Hematopoietic multipotent progenitor cell treated with erythropoietin and hydrocortisone succinate and interleukin-3 and kit ligand, for 17 days (in vitro differentiated cells): ENCODE data around the gene CACNA1S.

ENCODE experiments used
- DNase-seq: peaks from one replicate; pipeline ENCODE4 v3.0.0-alpha.2; 2015; ENCODE audit warnings: low spot score

CACNA1S gene

GRCh38 chr1:201032408-201032807, 79.8 kb downstream of the CACNA1S start:
- DNase-seq: no peak

DNA sequence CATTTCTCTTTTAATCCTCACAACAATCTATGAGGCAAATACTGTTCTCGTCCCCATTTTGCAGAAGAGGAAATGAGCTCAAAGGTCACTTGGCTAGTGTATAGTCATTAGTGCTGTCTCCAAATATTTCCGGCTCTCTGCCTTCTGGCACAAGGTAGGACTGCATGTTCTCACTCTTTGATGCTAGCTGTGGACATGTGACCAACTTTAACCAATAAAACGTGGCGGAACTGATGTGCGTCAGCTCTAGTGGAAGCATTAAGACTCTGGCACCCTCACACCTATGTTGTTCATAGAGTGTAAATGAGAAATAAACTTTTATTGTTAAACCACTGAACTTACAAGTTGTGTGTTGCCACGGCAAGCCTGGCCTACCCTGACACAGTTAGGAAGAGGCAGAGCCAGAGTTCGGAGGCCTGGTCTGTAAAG, 83.8 kb downstream of the CACNA1S start:
- no peak for DNase-seq

DNA sequence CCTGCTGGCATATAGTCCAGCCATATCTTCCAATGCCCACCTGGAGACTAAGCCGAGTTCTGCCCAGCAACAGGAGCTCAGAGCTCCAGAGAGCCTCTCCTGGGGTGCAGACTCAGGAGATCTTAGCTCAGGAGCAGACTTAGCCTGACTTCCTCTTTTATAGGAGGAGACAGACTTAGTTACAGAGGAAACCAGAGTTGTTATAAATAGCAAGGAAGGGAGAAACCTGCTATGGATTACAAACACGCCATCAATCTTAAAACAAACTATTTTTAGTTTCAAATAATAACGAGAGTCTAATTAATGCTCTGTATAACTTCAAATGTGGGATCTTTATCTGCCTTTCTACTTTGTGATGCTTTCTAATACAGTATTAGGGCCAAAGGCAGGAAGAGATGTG, 85.4 kb downstream of the CACNA1S start:
- DNase-seq: no peak

DNA sequence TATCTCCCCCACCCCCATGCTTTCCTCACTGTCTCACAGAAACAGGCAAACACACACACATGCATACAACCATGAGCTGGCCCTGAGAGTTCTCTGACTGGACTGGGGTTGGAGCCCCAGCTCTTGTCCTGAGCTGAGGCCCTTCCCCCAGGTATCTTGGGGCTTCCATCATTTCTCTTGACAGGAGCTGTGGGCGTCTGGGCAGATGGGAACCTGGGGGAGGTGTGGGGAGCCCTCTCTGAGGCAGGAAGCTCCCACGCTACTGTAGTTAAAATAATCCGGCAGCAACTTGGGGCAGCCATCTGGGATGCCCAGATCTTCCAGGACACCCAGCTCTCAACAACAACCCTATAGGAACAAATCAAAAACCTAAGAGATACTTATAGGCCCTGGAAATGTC, 86.0 kb downstream of the CACNA1S start:
- DNase-seq: no peak

- no peak for DNase-seq
Observed at GRCh38 chr1:201025571-201026002, 86.6 kb downstream of the CACNA1S start.

GRCh38 chr1:201024625-201024998, 87.6 kb downstream of the CACNA1S start:
- DNase-seq: no peak

DNA sequence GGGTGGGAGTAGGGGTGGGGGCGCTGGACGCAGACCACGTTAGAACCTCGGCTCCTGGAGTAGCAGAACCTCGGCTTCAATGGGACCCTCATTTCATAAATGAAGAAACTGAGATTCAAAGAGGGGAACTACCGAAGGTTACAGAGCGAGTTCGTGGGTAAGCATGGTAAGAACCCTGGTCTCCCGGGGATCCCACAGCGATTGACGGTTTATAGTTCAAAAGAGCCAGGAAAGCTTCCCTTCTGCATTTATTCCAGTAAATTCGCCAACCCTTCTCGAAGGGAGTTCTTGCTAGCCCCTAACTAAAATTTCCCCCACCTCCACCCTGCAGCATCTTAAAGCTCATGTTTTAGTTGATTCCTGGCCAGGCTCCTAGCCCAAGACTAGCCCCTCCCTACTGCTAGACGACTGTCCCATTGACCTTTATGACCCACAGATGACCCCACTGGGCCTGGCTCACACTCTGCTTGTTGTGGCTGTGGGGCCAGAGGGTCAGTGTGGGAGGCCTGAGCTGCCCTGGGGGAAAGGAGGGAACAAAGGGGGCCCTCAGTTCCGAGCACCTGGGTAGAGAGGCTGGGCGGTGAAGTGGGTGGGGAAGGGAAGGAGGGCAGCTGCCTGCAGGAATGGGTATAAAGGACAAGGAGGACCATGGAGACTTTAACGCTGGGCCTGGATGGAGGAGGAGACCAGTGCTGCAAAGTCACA, 88.2 kb downstream of the CACNA1S start:
- no peak for DNase-seq

GRCh38 chr1:201023517-201023902, 88.7 kb downstream of the CACNA1S start, which contains the start of gene KIF21B:
Gene KIF21B (minus strand): TSS chr1:201023714. CDS start chr1:201023383, 331 bp downstream.
- peak; percentile 18 for DNase-seq

DNA sequence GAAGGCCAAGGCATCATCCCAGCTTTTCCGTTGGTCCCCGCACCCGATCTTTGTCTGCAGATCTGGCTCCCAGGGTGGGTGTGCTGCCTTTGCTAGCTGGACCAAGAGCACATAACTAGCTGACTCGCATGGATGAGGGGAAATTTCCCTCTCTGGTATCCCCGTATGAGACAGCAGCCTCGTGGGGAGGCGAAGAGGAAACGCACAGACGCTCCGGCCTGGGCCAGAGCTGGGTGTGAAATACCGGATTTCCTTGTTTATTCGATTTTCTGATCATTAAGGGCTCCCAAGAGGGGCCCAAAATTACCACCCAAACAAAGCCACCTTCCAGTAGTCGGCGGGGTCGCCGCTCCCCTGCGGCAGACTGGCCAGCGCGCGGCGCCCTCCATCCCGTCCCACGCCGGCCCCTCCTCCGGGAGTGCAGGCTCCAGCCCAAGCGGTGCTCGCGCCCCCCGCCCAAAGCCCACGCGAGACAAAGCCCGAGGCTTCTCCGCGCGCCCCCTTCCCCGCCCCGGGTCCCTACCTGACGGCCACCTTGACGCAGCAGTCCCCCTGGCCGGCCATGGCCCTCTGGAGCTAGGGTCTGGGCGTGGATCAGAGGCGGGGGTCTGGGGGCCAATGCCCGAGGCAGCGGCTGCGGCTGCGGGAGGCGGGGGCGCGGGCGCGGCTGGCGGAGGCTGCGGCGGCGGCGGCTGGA, 89.3 kb downstream of the CACNA1S start:
- DNase-seq: no peak

DNA sequence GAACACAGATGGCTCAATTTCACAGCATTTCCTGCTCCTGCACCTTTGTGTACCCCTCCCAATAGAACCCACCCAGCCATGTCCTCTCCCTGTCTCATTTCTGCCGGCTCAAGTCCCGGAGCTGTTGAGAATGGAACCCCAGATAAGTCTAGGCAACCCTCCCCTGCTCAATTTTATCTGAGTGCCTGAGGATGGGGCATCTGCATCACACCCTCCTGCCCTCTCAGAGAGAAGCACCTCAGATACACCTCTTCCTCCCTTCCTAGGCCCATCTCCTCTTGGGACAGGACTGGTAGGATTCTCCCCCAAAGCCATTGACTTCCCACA, 89.8 kb downstream of the CACNA1S start:
- no peak for DNase-seq

DNA sequence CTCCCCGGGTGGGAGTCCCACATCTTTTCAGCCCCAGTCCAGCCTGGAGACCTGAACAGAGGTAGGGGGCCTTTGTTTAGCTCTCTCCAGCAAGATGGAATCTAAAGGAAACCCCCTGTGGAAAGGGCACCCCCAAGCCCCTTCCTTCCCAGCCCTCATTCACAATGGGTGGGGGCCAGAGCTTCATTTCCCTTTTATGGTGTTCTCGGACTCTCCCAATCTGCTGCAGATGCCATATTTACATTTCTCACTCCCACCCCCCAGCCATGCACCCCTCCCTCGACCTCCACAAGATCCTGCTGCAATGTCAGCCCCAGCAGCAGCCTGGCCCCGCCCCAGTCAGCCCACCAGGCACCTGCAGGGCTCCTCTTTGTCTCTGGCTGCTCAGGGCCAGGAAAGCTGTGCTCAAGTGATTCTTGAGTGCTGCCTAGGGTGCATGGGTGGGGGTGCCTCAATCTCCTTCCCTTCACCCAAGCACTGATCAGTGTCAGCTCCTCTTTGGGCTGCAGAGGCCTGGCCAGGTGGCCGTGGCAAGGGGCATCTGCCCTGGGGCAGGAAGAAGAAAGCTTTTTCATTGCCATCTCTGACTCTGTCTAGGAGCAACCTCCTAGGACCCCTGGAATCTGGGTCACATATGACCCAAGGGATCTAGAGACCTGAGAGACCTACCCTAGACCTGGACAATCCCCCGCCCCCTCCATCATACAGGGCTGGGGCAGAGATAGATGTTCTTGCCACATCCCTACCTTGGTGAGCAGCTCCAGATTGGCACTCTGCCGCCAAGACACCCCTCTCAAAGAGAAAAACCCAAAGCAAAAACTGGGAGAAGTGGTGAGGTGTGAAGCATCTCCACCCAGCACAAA, 90.4 kb downstream of the CACNA1S start:
- no peak for DNase-seq

DNA sequence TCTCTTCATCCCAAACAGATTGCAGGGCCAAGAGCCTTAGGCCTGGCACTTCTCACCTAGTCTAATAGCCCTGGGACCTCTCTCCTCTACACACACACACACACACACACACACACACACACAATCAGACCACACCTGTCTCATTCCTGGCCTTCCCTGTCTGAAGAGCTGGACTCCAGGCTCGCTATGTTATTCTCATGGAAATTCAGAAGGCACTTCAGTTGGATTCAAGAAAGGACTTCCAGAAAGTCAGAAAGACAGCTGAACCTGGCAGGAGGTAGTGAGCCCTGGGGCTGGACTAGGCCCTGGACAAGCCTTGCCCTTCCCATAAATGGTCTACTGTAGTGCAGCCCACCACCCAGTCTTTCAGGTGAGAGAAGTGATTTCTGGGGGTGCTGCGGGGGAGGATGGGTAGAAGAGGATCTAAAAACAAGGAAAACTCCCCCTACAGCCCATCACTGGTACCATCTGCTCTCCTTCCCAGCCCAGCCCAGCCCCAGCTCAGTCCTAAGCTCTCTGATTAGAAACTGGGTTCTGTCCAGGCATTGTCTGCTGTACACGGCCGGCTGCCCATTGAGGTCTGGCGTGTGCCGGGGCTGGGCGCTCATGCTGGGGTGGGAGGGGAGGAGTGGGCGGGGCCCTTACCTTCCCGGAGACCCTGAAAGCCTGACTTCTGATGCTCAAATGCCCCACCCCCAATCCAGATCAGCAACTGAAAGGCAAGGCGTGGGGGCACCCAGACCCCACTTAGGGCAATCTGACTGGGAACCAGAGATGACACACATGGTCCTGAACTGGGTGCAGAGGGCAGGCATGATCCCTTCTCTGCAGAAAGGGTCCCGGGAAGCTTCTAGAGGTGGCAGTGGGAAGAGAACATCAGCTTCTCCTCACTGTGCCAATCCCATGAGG, 91.3 kb downstream of the CACNA1S start:
- no peak for DNase-seq

DNA sequence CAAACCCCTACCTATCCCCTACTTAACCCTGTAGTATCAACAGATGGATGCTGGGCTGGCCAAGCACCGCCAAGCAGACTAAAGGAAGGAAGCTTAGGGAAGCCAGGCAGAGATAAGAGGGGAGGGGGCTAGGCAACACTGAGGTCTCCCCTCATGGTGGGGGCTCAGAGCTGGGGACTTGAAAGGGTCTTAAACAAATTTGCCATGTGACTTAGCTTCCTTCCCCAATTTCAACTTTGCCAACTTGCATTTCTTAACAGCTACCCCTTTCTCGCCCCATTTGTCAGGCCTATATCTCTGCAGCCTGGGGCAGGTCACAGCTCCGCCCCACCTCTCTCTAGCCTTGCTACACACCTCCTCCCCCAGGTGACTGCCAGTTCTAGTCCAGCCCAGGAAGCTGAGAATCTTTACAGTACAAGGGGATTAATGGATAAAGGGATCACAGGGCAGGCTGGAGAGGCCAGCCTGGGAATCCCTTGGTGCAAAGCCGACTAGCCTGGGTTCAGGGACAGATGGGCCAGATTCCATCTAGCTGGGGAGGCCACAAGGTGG, 92.1 kb downstream of the CACNA1S start:
- no peak for DNase-seq

DNA sequence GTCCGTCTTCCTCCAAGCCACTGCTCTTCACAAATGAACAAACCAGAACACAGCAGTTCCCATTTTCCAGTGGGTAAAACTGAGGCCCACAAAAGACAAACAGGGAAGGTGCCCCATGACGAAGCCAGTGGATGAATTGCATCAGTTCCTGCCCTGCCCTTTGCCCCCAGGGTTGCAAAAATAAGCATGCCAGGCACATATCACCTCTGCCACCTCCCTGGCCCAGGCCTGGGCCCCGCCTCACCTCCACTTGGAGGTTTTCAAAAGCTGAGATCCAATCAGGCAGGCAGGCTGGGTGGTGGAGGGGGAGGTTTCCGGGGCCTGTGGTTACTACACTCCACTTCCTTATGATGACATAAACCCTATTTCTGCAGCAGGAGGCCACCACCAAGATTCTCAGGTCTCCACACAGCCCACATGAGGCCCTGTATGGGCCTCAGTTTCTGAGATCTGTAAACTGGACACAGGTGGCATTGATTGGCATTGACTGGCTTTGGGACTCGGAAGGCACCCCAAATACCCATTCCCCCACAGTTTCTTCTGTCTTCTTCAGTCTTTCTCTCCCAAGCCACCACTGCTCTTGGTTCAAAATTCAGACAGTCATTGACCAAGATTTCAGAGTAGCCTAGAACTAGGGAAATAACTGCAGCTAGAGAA, 92.8 kb downstream of the CACNA1S start:
- peak; percentile 12 for DNase-seq

DNA sequence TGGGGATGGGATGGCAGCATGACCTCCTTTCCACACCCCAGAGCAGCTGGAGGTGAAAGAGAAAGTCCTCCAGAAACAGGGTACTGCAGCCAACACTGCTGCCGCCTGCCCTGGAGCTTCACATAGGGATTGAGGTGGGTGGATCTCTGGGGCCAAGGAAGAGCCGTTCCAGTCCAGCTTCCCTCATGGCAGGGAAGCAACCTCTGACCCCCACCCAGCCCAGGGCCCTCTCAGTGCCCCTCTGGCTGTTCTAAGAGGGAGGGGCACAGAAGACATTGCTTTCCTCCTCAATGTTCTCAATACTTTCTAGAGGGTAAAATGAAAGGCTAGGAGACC, 94.4 kb downstream of the CACNA1S start:
- DNase-seq: no peak

GRCh38 chr1:201016943-201017827, 95.0 kb downstream of the CACNA1S start:
- no peak for DNase-seq

- no peak for DNase-seq
Observed at GRCh38 chr1:201016211-201016651, 96.0 kb downstream of the CACNA1S start.

DNA sequence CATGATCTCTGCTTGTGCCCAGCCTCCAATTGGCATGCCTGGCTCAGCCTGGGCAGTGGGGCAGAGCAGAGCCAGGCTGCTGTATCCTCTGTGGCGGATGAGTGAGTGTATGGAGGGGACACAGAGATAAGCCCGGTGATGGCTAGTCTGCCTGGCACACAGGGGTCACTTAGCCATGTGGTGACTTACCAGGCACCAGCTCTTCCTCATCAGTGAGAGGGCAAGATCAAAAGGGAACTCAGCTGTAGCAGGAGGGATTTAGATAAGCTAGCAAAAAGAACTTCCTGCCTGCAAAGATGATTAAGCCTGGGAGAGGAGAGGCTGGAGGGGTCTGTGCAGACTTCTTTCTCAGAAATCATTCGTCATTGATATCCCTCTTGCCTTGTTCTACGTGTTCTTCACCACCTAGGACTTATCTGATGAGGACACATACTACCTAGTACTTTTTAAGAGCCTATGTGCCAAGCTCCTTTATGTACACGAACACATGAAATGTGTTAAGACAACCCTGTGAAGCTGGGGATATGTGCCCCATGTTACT, 96.6 kb downstream of the CACNA1S start:
- DNase-seq: peak; percentile 6

- DNase-seq: no peak
Observed at GRCh38 chr1:201014816-201015200, 97.4 kb downstream of the CACNA1S start.
